Heart left ventricle (tissue), 16 donors: ENCODE data around the gene RBMS3. TPM values are rescaled to one million over a fixed set of nuclear protein-coding genes. Genes with fewer than 3 reads are reported as not detected.

Source experiments
- ATAC-seq, 4 donors: fragments of 200-7000 bp; cut with Tn5 transposase; one replicate each; pipeline ENCODE4 v1.9.1; 2020 to 2022; ENCODE audit warnings: moderate library complexity in 4 of 4, mild to moderate bottlenecking in 3 of 4, moderate number of reproducible peaks in 1 of 4
- DNase-seq, 5 donors: peaks; one replicate each; pipeline ENCODE4 v3.0.0-alpha.2; 2020
- H3K27ac ChIP-seq, 12 donors: fragments of 200-600 bp; sonication (generic) in 4 of 12; one replicate each; pipeline versions ENCODE4 v1.5.0 to v1.8.0; 2016 to 2022; ENCODE audit warnings: mild to moderate bottlenecking in 2 of 12
- H3K27me3 ChIP-seq, 9 donors: fragments of 200-600 bp; sonication (generic) in 2 of 9; one replicate each; pipeline versions ENCODE4 v1.5.1 to v1.8.0; 2016 to 2022; ENCODE audit warnings: mild to moderate bottlenecking in 3 of 9
- H3K36me3 ChIP-seq, 9 donors: fragments of 200-600 bp; sonication (generic) in 2 of 9; one replicate each; pipeline versions ENCODE4 v1.5.0 to v1.8.0; 2018 to 2022; ENCODE audit warnings: mild to moderate bottlenecking in 2 of 9
- H3K4me1 ChIP-seq, 12 donors: fragments of 200-600 bp; sonication (generic) in 4 of 12; one replicate each; pipeline versions ENCODE4 v1.5.0 to v1.8.0; 2016 to 2022; ENCODE audit warnings: mild to moderate bottlenecking in 3 of 12
- H3K4me3 ChIP-seq, 12 donors: fragments of 200-600 bp; sonication (generic) in 4 of 12; one replicate each; pipeline versions ENCODE4 v1.5.0 to v1.8.0; 2017 to 2022; ENCODE audit warnings: mild to moderate bottlenecking in 9 of 12, moderate library complexity in 4 of 12
- H3K9me3 ChIP-seq, 12 donors: fragments of 200-600 bp; sonication (generic) in 4 of 12; one replicate each; pipeline versions ENCODE4 v1.5.0 to v1.8.0; 2016 to 2022; ENCODE audit warnings: mild to moderate bottlenecking in 1 of 12
- CTCF ChIP-seq, 12 donors: fragments of 200-600 bp; sonication (generic) in 4 of 12; IDR thresholded peaks; one replicate each; pipeline versions ENCODE4 v1.5.0 to v1.8.0; 2018 to 2022; ENCODE audit warnings: antibody characterized with exemption in 12 of 12, mild to moderate bottlenecking in 5 of 12
- POLR2A ChIP-seq, 2 donors: fragments of 450-650 bp; IDR thresholded peaks; one replicate each; pipeline ENCODE4 v1.6.1; 2017; ENCODE audit warnings: antibody characterized with exemption in 2 of 2, mild to moderate bottlenecking in 2 of 2, moderate library complexity in 2 of 2
- WGBS, 4 donors: extraction: QIAGEN DNeasy Blood & Tissue Kit in 2 of 4; methylation state at CpG; one replicate each; pipeline versions ENCODE4 v1.1.5 to v1.1.7; 2013 to 2018; 5-methylcytosine and 5-hydroxymethylcytosine counted together
- intact Hi-C, 10 donors: fragments of 100-400 bp; cut with DNase I; formaldehyde crosslinking; loops; one replicate each; pipeline versions ENCODE4 v1.11.1 to v1.14.2; 2022
- polyA plus RNA-seq, 2 donors: library from polyadenylated mRNA; stranded (reverse); fragments of 200-250 nt; gene quantifications; one replicate each; pipeline ENCODE4 v1.2.3, GENCODE V29; 2013
- total RNA-seq, 9 donors: library from RNA; depleted of rRNA in 2 of 9; stranded (reverse); fragments of >200 nt in 2 of 9; fragmentation: NEBNext Ultra II Directional in 3 of 9; extraction: Animal tissue kit (Norgen Biotek cat#: 25700) in 3 of 9; gene quantifications; one replicate each; pipeline versions ENCODE4 v1.1.0 to v1.2.4, GENCODE V29; 2016 to 2023
- donor health status: ischemic (EF 13 %, LVEDD 7.1; RV severe dilation, severe dysfunction).
- donor health status: healthy with polysubstance abuse.
- donor health status: DM: no; HTN: yes; CAD: no.
- donor health status: DM: no; HTN: no; CAD: no.
- donor health status: ischemic (EF 25% LVEDD 6.9; RV normal size, moderate dysfunction).
- donor health status: ischemic (EF 25% LVEDD 5.7; RV mildly dilated, moderate dysfunction).
- donor health status: healthy.
- donor health status: DM: yes; HTN: yes; CAD: no.
- donor health status: ischemic (EF 35%, LVEDD 5.7; RV mildly dilated, moderate dysfunction).
- donor health status: nonischemic (EF 11% LVEDD 7.7; RV severe dilation, severe dysfunction).
- donor health status: DM: yes; HTN: yes; CAD: no.
- donor health status: PGD.
- donor health status: ischemic (EF 29% LVEDD 5.4; RV normal size, mild dysfunction).
- donor health status: nonischemic (EF 23%, LVEDD 6.1; RV moderate dilation, normal function).

The RBMS3 gene
- total and polyA plus RNA-seq, 11 donors, result 4.8 to 35.6 (median 26.1) TPM

- no peaks in the 10 kb centered on the region for H3K27me3 ChIP-seq
- intact Hi-C loops, result loop anchor here in 1 of 10 donors (10.0 kb wide), 1 partner anchor 89 kb away; no protein-coding TSS in a partner anchor
- ATAC-seq, result no peak
- no peak overlapping the region for H3K27ac ChIP-seq
- no peak overlapping the region for H3K4me3 ChIP-seq
- DNase-seq, result no peak
- no peak for TF ChIP-seq CTCF (IDR thresholded peaks at IDR 0.05)
- TF ChIP-seq POLR2A (IDR thresholded peaks at IDR 0.05), result no peak
- H3K36me3 ChIP-seq, result peaks cover 0 to 3% (median 0%) of the 10 kb centered on the region in 9 donors
- peaks cover 0 to 17% (median 3%) of the 10 kb centered on the region in 12 donors for H3K4me1 ChIP-seq
- H3K9me3 ChIP-seq, result no peaks in the 10 kb centered on the region
Observed at GRCh38 chr3:29545615-29546014, 264.7 kb downstream of the RBMS3 start.

DNA sequence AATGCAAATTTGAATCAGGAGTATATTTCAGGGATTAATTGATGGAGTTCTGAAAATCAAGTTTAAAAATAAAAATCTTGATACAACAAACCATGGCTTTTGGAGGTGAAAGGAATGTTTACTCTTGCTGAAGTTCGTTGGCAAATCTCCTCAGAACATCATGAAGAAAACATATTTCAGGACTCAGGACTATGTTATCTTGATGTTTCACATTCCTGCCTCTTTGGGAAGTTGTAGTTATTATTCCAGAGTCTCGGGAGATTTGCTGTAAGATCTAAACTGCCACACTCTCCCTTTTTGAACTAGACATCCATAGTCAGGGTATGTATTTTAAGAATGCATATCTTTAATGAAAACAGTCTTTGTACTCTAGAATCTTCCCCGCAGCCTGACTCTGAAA lies 271.2 kb downstream of the RBMS3 start:
- 59 to 75% (median 66%) methylated on average over 3 of the region's 3 CpGs for WGBS, 4 donors
- DNase-seq, result no peak
- Histone ChIP-seq H3K27ac (no peak overlapping the region), H3K4me3 (no peak overlapping the region), H3K4me1 (peaks cover 0 to 39% (median 12%) of the 10 kb centered on the region in 12 donors), H3K27me3 (no peaks in the 10 kb centered on the region), H3K9me3 (no peaks in the 10 kb centered on the region), H3K36me3 (peaks cover 0 to 8% (median 0%) of the 10 kb centered on the region in 9 donors)
- TF ChIP-seq CTCF (IDR thresholded peaks at IDR 0.05) (no peak), POLR2A (IDR thresholded peaks at IDR 0.05) (no peak)
- ATAC-seq, result no peak
- intact Hi-C loops, result no loop called here

- intact Hi-C loops, result no loop called here
- DNase-seq (no peak), ATAC-seq (no peak)
- H3K36me3 ChIP-seq, result peaks cover 0 to 5% (median 0%) of the 10 kb centered on the region in 9 donors
- no peaks in the 10 kb centered on the region for H3K27me3 ChIP-seq
- WGBS, 4 donors, result 74 to 85% (median 81%) methylated on average over 2 of the region's 2 CpGs
- H3K4me3 ChIP-seq, result no peak overlapping the region
- no peak for TF ChIP-seq CTCF (IDR thresholded peaks at IDR 0.05)
- TF ChIP-seq POLR2A (IDR thresholded peaks at IDR 0.05), result no peak
- H3K27ac ChIP-seq, result peak overlapping the region in 1 of 12 donors; percentile 4
- H3K9me3 ChIP-seq, result peaks cover 0 to 5% (median 0%) of the 10 kb centered on the region in 12 donors
- H3K4me1 ChIP-seq, result peaks cover 0 to 45% (median 13%) of the 10 kb centered on the region in 12 donors
Observed at GRCh38 chr3:29554566-29554965, 273.7 kb downstream of the RBMS3 start.

GRCh38 chr3:29555590-29555989 lies 274.7 kb downstream of the RBMS3 start:
- Histone ChIP-seq H3K27me3 (no peaks in the 10 kb centered on the region), H3K4me3 (no peak overlapping the region), H3K4me1 (peaks cover 0 to 53% (median 16%) of the 10 kb centered on the region in 12 donors), H3K9me3 (peaks cover 0 to 5% (median 0%) of the 10 kb centered on the region in 12 donors), H3K27ac (no peak overlapping the region), H3K36me3 (peaks cover 0 to 5% (median 0%) of the 10 kb centered on the region in 9 donors)
- TF ChIP-seq CTCF (IDR thresholded peaks at IDR 0.05) (no peak), POLR2A (IDR thresholded peaks at IDR 0.05) (no peak)
- 98 to 99% (median 99%) methylated on average over 2 of the region's 2 CpGs for WGBS, 4 donors
- ATAC-seq (no peak), DNase-seq (no peak)
- intact Hi-C loops, result no loop called here
